Femur (tissue), 1 donor: Measurements from ENCODE around the gene MRPL43.
A peak's percentile ranks its signal among the peaks of the same experiment; 100 is the strongest.

Experiments
- DNase-seq: peaks from one replicate; pipeline ENCODE4 v3.0.0-alpha.2; 2017

The MRPL43 gene

DNA sequence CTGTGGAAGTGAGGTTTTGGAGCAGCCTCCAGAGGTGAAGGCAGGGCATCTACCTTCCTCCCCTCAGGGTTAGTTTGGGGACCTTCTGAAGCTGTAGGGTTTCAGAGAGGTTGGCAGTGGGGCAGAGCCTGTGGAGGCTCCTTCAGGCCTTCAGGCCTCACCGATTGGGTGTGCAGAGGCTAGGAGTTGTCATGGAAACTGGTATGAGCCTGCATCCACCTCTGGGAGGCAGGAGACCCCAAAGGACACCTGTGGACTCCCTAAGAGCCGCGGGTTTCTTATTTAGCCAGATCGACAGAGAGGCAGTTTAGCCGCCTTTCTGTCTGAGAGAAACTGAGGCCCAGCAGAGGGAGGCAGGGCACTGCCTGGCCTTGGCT, 14.3 kb upstream of the MRPL43 start:
- no peak for DNase-seq

DNA sequence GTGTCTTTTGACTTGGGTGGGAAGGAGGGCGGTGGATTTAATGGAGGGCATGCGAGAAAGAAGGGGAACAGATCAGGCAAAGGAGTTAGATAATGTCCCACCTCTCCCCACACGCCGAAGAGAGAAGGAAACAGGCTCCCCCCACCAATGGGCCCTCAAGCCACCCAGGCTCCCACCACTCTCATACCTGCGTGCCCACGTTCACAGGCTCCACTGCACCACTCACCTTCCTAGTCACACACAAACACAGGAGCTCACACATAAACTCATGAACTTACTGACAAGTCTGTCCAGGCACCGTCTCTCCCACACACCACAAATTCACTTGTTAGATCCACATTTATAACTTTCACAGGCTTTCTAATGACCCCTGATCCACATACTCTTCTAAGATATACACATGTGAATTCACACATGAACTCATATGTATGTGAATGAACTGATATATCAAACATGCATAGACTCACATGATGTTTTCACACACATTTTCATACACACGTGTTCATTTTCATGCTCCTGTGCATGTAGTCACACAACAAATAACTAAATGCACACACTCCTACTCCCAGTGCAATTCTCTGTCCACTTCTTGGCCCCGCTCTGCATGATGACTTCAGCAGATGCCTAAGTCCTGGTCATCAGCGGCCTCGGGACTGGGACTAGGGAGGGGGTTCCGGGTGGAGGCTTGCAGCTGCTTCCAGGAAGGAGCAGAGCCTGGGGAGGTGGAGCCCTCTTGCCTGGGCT, 13.8 kb upstream of the MRPL43 start:
- peak; percentile 93 for DNase-seq

DNA sequence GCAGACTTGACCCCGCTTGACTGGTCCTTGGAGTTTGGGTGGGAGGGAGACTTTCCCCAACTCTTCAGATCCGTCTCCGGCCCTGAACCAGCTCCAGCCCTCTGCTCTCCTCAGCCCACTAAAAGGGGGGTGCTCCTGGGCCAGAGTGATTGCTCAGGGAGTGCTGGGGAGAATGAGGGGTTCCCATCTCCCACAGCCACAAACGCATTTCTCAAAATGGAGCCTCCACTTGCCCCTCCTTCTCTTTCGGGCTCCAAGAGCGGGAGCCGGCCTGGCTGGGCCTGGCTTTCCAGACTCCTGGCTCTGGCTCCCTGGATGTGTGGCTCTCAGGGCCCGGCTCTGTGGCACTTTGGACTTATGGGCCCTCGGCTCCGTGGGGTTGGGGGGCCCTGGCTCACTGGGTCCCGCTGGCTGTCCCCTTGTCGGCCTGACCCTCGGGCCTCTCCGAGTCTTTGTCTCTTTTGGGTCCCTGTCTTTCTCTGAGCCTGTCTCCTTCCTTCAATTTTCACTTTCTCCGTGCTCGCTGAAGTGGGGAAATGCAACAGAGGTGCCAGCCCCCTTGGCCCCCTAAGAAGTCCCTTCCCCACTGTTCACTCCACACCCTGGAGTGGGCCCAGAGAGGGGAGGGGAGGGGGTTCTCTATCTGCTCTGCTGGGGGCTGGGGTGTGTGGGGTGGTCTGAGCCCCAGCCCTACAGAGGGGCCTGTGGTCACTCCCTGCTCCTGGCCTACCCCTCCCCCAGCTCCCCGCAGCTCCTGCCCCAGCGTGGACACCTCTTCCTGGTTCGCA, 13.0 kb upstream of the MRPL43 start:
- peak; percentile 60 for DNase-seq

DNA sequence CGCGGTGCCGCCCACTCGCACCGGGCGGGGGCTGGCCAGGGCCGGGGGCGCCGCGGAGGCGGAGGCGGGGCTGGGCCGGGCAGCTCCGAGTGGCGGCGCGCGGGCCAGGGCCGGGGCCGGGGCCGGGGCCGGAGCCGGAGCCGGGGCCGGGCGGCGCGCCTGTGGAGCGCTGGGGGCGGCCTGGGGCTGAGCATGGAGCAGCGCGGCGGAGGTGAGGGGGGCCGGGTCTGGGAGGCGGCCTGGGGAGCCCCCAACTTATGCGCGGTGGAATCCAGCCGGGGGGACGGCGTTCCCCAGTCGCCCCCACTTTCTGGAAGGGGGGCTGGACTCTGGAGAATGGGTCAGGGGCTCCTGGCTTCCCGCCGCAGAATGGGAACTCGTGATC, 12.4 kb upstream of the MRPL43 start, which contains the start of gene LZTS2:
LZTS2 (plus strand) TSS at position 67 of the 385 bp plus-strand sequence. CDS start 2,731 bp downstream, outside the sequence.
- no peak for DNase-seq

GRCh38 chr10:100998991-100999741, 11.9 kb upstream of the MRPL43 start:
- DNase-seq = peak; percentile 91

GRCh38 chr10:100998183-100998990, 11.1 kb upstream of the MRPL43 start:
- DNase-seq = peak; percentile 93

DNA sequence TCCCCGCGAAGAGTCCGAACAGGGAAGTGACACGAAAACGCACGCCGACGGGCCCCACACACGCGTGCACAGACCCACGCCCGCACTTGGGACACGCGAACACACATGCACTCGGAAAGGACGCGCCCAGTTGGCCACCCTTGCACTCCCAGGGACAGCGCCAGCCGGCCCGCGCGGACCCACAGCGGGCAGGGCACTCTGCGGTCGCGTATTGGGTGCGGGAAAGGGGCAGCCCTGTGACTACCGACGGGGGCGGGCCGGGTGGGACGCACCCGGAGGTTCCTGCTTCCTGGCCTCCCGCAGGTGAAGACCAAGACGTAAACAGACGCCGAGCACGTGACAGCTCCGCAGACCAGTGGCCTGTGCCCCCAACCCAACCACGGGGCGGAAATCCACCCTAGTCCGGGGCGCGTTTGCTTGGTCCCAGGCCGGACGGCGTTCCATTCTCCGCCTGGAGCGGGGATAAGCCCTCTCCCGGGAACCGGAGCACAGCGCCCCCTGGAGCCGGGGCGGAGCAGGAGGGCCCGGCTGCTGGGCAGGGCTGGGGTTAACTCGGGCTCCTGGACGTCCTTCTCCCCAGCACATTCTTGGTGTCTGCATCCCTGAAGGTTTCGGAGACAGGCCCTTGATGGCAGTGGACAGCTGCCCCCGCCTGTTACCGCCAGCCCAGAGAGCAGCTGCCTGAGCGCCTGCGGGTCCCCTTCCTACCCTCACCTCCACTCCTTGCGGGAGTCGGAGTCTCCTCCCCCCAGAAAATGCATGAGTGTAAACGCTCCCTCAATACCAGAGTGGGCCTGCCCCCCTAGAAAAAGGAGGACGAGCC, 10.3 kb upstream of the MRPL43 start:
- peak; percentile 65 for DNase-seq

DNA sequence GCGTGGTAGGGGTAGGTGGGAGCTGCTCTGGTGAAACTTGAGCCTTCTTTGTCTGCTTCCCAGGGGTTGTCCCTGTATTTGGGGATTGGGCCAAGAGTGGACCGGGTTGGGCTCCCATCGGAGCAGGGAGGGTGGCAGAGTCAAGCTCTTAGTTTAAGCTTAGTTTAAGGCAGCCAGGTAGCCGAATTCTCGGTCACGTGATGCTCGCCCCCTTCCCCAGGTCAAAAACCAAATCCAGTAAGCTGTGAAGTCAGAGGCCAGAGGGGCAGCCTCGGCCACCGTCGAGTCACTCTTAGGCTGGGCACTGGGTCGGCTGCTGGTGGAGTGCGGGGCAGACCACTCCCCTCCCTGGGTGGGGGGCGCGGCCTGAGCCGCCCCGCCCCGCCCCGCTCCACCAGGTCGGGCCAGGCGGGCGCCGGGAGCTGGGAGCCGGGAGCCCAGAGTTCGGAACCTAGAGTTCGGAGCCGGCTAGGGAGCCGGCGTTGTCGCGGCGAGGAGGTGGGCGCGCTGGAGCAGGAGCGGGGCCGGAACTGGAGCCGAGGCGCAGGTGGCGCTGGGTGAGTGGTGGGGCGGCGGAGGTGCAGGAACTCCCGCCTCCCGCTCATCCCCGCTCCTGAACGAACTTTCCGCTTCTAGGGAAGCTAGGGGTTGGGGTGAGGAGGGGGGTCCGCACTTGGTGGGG, 9.5 kb upstream of the MRPL43 start:
- DNase-seq = no peak

DNA sequence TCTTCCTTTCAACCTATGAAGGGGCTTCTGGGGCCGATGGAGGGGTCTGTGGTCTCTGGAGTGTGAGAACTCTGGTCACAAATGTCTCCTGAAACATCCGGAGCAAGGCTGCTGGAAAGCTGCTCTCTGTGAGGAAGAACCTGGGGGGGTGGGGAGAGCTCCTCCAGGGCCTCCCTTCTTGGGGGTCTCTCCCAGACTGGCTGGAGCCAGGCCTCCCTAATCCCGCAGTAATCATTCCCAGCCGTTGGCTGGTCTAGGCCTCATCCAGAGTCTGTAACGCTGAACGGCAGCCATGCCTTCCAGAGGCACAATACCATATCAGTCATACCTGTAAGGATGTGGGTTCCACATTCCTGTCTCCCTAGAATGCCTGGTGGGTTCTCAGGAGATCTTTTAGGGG, 7.9 kb upstream of the MRPL43 start:
- DNase-seq = no peak

GRCh38 chr10:100993986-100994708, 6.8 kb upstream of the MRPL43 start:
- peak; percentile 68 for DNase-seq

- DNase-seq = no peak
Measured at GRCh38 chr10:100989088-100989487, 1.8 kb upstream of the MRPL43 start.

DNA sequence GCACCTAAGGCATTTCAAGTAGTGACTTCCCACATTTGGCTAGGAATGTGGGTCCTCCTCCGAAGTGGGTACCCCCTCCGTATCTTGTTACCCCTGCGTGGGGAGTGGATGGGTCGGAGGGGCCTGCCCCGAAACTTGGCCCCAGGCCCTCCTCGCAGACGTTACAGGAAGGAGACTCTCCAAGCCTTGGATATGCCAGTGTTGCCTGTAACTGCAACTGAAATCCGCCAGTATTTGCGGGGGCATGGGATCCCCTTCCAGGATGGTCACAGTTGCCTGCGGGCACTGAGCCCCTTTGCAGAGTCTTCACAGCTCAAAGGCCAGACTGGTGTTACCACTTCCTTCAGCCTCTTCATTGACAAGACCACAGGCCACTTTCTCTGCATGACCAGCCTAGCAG, 869 bp upstream of the MRPL43 start:
- no peak for DNase-seq

DNA sequence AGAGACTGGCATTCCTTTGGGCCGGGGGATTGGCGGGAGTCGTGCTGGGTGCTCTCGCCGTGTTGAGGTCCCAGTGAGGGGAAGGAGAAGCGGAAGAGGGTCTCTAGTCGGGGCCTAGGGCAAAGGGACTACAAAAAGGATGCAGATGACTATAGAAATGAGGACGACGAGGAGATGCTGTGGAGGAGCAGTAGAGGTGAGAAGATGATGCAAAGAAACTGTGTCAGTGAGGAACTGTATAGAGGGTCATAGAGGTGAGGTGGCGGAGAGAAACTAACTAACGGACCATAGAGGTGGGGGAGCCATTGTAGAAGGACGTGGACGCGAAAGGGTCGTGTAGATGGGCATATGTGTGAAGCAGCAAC, 370 bp upstream of the MRPL43 start:
- no peak for DNase-seq

DNA sequence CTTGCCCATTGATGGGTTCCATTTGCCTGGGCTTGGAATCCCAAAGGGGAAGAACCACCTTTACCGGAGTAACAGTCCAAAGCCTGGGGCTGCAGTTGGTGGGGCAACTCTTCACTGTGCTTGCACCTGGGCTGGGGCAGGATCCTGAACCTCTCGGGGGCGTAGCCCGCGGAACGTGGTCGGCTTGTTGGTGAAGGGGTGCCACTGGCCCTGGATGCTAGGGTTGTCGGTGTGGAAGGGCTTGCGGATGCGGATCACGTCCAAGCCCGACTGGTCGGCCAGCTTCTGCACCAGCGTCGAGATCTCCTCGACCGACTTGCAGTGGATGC, 710 bp downstream of the MRPL43 start:
- peak; percentile 19 for DNase-seq

- DNase-seq = no peak
Measured at GRCh38 chr10:100985336-100985735, 2.0 kb downstream of the MRPL43 start.

DNA sequence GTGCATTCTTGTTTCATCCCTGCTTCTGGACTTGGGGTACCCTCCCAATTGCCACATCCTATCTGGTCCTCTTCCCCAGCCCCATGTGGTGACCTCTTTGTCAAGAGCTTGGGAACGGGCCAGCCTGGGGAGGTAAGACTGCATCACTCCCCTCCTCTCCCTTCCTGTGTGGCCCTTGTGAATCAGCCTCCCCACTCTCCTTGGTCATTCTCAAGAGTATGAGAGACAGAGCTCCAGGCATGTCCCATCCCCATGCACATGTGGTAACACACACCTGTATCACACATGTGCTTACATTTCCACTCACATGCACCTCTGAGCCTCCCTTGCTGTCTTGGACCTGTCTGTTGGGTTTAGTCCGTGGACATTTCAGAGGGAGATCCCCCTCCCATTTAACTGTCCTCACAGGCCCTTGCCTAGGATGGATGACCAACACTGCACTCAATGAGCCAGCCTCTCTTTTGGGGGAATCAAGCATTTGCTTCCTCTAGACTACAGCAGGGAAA, 2.6 kb downstream of the MRPL43 start:
- no peak for DNase-seq

- DNase-seq = peak; percentile 16
Measured at GRCh38 chr10:100983868-100984671, 3.2 kb downstream of the MRPL43 start.

DNA sequence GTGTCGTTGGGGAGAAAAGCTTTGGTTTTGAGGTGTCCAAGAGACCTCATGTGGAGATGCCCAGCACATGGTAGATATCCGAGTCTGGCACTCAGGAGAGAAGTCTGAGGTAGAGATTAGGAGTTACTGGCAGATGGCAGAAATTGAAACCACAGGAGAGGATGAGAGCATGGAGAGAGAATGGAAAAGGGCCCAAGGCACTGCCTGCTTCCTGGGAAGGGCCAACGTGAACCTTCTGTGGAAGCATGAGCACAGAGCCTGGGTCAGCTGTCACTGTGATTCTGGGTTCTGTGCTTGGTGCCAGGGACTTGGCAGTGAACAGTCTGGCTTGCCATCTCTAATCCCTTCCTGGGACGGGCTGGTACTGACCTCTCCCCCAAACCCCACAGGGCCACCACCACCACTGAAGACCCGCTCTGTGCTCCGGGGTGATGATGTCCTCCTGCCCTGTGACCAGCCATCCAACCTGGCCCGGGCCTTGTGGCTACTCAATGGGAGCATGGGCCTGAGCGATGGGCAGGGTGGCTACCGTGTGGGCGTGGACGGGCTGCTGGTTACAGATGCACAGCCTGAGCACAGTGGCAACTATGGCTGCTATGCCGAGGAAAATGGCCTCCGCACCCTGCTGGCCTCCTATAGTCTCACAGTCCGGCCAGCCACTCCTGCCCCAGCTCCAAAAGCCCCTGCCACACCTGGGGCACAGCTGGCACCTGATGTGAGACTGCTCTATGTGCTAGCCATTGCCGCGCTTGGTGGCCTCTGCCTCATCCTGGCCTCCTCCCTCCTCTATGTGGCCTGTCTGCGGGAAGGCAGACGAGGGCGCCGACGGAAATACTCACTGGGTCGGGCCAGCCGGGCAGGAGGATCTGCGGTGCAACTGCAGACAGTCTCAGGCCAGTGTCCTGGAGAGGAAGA, 4.1 kb downstream of the MRPL43 start:
- peak; percentile 18 for DNase-seq
